Measurements from ENCODE around the gene SEMA3B.
A peak's percentile ranks its signal among the peaks of the same experiment; 100 is the strongest.
"Not testable (repeated sequence)": the region's sequence is repeated elsewhere in the genome, so short reads cannot be mapped to it uniquely, and the experiment has no call there.

SEMA3B gene

DNA sequence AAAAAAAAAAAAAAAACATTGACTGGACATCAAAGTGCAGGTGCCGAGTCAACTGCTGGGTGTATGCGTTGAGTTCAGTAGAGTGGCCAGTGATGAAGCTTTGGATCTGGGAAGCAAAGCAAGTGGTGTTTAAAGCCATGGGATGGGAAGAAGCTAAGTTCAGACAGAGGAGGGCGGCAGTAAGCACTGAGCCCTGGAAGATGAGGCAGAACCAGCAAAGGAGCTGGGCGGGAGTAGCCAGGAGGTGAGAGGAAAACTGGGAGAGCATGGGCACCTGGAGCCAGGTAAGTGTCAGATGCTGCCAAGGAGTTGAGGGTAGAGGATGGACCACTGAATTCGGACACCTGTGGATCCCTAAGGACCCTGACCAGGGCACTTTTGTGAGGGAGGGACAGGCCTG is 44.3 kb upstream of the SEMA3B start:
- TF ChIP-seq CTCF (IDR thresholded peaks at IDR 0.05; ENCODE audit: insufficient read depth, low read depth, low read length, missing control alignments): no peak

GRCh38 chr3:50226888-50227389 is 42.0 kb upstream of the SEMA3B start:
- no peak for TF ChIP-seq CTCF (IDR thresholded peaks at IDR 0.05; ENCODE audit: insufficient read depth, low read depth, low read length, missing control alignments)
- DNase-seq (ENCODE audit: low read depth): peak; percentile 66
- peak overlapping the region; percentile 50 for H3K4me3 ChIP-seq (ENCODE audit: low read length)

More for the DNA sequence above, 44.3 kb upstream of the SEMA3B start:
- no peak for DNase-seq (ENCODE audit: low read depth)
- no peak overlapping the region for H3K4me3 ChIP-seq (ENCODE audit: low read length)

DNA sequence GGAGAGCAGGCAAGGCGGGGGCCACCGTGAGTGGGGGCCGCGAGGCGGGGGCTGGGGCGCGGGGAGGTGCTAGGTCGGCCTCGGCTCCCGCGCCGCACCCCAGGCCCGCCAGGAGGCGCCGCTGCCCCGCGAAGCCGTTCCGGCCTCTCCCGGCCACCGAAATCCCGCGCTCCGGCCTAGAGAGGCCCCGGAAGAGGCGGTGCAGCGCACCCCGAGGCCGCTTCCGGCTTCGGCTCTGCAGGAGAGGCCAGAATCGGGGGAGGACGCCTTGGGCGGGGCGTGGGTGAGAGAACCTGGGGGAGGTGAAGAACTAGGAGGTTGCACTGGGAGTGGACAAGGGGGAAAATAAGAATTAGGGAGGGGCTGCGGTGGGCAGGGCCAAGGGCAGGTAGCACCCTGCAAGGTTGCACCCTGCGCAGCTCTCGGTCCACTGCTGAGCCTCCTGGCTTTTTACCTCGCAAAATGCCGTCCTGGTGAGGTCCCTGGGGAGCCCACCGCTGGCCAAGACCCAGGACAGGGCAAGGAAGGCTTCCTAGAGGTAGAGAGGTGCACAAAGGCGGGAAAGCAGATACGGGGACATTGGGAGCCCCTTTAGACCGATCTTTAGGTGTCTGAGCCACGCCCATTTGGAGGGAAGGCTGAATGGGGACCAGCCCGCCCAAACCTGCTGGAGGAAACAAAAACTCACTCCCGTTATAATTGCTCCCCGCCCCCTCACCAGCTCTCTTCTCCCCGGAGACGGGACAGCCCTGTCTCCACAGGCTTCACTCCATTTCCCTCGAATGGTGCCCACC is 41.4 kb upstream of the SEMA3B start:
- peak; percentile 94 for DNase-seq (ENCODE audit: low read depth)
- TF ChIP-seq CTCF (IDR thresholded peaks at IDR 0.05; ENCODE audit: insufficient read depth, low read depth, low read length, missing control alignments): peak; percentile 26

DNA sequence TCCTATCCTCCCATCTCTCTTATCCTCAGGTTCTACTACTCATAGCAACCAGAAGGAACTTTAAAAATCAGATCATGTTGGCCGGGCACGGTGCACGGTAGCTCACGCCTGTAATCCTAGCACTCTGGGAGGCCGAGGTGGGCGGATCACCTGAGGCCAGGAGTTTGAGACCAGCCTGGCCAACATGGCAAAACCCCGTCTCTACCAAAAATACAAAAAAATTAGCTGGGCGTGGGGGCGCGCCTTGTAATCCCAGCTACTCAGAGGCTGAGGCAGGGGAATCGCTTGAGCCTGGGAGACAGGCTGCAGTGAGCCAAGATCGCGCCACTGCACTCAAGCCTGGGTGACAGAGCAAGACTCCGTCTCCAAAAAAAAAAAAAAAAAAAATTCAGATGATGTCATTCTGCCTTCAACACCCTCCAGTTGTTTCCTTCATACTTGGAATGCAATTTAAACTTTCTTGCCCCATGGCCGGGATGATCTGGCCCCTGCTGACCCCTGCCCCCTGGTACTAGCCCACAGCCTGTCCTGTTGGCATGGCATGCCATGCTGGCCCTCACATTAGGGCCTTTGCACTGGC is 40.7 kb upstream of the SEMA3B start:
- H3K4me3 ChIP-seq (ENCODE audit: low read length): peak overlapping the region; percentile 71
- DNase-seq (ENCODE audit: low read depth): not testable (repeated sequence)

More for the DNA sequence above, 41.4 kb upstream of the SEMA3B start:
- peak overlapping the region; percentile 71 for H3K4me3 ChIP-seq (ENCODE audit: low read length)

DNA sequence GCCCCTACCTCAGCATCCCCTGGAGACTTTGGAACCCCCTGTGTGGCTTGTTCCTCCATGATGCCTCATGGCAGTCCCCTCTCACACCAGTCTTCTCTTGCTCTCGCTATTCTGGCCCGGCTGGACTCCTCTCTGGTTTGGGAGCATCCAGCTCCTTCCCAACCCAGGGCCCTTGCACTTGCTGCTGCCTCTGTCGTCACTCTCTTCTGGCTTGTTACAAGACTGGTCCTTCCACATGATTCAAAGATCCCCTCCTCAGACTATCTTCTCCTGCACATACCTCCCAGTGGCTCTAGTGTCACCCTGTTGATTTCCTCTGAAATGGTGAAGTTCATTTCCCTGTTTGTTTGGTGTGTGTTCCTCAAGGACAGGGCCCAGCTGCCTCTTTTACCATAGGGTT is 39.5 kb upstream of the SEMA3B start:
- DNase-seq (ENCODE audit: low read depth): no peak
- TF ChIP-seq CTCF (IDR thresholded peaks at IDR 0.05; ENCODE audit: insufficient read depth, low read depth, low read length, missing control alignments): no peak

GRCh38 chr3:50230104-50230793 is 38.7 kb upstream of the SEMA3B start:
- H3K4me3 ChIP-seq (ENCODE audit: low read length): no peak overlapping the region
- no peak for DNase-seq (ENCODE audit: low read depth)
- TF ChIP-seq CTCF (IDR thresholded peaks at IDR 0.05; ENCODE audit: insufficient read depth, low read depth, low read length, missing control alignments): no peak

More for the DNA sequence above, 39.5 kb upstream of the SEMA3B start:
- H3K4me3 ChIP-seq (ENCODE audit: low read length): no peak overlapping the region

DNA sequence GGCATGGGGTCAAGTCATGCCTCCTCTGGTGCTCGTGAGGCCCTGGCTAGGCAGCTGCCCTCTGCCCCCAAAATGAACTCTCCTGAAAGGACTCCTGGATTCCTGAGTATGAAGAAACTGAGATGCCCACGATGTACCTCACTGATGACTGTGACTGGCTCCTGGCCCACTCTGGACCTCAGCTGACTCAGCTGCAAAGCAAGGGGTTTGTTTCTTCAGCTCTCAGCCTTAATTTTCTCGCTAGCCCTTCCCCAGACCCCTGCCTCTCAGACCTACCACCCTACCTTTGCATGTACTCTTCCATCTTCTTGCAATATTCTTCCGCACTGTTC is 38.2 kb upstream of the SEMA3B start:
- no peak for DNase-seq (ENCODE audit: low read depth)
- TF ChIP-seq CTCF (IDR thresholded peaks at IDR 0.05; ENCODE audit: insufficient read depth, low read depth, low read length, missing control alignments): no peak
- H3K4me3 ChIP-seq (ENCODE audit: low read length): no peak overlapping the region
